AG09309 (cell line): ENCODE results near the gene IGF2BP3.
A peak's percentile ranks its signal among the peaks of the same experiment; 100 is the strongest.

Experiments used
- DNase-seq: peaks from one replicate; pipeline ENCODE4 v3.0.0-alpha.2; 2010; ENCODE audit warnings: low read depth
- H3K4me3 ChIP-seq: 2 replicates; pipeline ENCODE4 v1.5.1; 2011; ENCODE audit warnings: mild to moderate bottlenecking, low read depth, low read length, moderate library complexity; ENCODE audit not compliant: control insufficient read depth
- TF ChIP-seq, protein P1 (sequence below): IDR thresholded peaks from 2 replicates; pipeline ENCODE4 v1.5.1; 2011; ENCODE audit warnings: mild to moderate bottlenecking, low read depth, low read length, inconsistent platforms; ENCODE audit not compliant: insufficient read depth, control insufficient read depth; ENCODE audit errors: missing control alignments

IGF2BP3 gene

DNA sequence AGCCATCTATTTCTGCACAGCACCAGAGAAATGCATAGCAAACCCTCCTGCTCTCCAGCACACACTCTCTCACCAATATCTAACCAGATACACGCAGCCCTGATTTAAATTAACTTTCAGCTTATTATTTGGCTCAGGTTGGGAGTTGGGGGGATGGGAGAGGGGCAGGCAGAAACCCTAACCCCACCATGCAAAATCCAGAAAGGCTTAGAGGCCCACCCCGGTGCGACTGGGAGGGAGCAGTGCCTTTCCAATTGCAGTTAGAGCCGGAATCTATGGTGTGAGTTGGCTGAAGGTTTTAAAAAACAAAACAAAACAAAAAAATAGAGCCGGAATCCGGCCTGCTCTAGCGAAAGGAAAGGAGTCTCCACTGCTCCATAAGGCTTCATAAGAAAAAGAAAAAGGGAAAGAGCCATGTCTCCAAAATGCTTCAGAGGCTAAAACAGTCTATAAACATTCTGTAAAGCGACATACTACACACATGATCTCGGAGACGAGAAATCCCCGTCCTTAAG, 2.9 kb downstream of the IGF2BP3 start:
- TF ChIP-seq, protein P1, sequence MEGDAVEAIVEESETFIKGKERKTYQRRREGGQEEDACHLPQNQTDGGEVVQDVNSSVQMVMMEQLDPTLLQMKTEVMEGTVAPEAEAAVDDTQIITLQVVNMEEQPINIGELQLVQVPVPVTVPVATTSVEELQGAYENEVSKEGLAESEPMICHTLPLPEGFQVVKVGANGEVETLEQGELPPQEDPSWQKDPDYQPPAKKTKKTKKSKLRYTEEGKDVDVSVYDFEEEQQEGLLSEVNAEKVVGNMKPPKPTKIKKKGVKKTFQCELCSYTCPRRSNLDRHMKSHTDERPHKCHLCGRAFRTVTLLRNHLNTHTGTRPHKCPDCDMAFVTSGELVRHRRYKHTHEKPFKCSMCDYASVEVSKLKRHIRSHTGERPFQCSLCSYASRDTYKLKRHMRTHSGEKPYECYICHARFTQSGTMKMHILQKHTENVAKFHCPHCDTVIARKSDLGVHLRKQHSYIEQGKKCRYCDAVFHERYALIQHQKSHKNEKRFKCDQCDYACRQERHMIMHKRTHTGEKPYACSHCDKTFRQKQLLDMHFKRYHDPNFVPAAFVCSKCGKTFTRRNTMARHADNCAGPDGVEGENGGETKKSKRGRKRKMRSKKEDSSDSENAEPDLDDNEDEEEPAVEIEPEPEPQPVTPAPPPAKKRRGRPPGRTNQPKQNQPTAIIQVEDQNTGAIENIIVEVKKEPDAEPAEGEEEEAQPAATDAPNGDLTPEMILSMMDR = no peak
- DNase-seq = no peak

DNA sequence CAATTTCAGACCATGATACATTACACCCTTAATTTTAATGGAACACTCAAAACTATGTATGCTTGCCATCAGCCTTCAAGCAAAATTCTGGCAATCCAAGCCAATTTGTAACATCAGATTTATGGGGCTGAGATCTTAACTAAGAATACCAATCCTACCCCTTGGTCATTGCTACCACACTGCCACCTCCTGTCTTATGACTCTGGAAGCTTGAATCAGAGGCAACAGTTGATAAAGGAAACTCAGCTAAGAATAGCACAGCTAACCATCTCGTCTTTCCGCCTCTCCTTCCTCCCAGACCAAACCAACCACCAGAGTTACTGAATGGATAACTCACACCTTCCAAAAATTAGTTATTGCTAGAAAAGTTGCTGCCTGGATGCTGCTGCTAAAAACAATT, 7.4 kb downstream of the IGF2BP3 start:
- peak; percentile 29 for DNase-seq
- no peak overlapping the region for H3K4me3 ChIP-seq
- TF ChIP-seq, protein P1 = peak; percentile 65

More for the DNA sequence above, 2.9 kb downstream of the IGF2BP3 start:
- H3K4me3 ChIP-seq = peak overlapping the region; percentile 50

DNA sequence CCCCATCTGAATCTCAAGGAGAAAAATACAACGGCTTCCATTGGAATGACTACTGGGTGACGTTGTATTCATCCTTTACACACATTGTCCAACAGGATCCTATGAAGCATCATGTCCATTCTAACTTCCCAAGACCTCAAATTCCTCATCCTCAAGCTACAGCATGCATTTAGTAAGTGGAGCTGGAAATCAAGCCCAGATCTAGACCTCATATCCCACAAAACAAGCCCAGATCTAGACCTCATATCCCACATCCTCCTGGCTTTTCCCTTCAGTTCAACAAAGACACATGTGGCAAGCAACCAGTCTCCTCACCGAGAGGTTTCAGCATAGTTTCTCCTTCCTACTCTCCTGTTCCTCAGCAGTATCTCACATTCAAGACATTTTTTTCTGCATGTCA, 12.2 kb downstream of the IGF2BP3 start:
- no peak for DNase-seq
- H3K4me3 ChIP-seq = no peak overlapping the region
- TF ChIP-seq, protein P1 = no peak

DNA sequence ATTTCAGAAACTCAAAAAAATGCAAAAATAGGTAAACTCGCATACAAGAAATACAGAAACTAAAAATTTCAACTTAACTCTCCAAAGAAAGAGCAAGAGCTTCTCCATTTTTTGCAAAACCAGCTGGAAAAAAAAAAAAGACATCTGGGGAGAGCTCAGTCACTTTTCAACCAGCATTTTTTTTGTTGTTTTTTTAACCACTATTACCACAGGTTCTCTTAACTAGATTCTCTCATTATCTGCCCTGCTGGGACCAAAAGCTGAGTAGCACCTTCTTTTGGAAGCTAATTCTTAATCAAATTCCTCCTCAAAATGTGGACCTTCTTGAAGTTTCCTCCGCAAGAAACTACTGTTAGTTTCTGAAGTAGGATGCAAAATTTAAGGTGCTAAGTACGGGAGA, 14.2 kb downstream of the IGF2BP3 start:
- H3K4me3 ChIP-seq = no peak overlapping the region
- TF ChIP-seq, protein P1 = no peak
- DNase-seq = no peak

DNA sequence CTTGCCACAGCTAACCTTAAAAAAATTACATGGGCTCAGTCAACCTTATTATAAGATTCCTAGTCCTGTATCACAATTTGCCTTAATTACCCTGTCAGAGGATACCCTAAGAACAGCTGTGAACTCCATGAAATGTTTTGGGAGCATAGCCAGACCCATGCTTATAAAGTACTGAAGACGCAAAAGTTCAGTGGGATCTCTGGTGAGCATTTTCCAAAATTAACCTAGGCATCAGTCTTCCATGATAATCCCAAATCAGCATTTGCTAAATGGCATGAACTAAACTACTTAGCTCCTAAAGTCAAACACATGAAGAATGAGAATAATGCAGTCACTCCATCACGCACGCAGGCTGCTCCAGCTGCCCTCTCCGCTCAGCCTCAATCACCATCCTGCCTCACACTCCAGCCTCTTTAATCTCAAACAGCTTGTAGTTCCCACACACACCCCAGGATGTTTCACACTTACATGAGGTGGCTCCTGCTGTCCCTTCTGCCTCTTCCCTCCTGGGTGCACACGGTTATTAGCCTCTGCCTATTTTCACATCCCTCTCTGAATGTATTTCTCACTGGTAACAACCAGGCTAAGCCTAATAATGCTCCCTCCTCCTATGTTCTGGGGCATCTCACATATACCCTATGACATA, 15.3 kb downstream of the IGF2BP3 start:
- no peak for DNase-seq
- H3K4me3 ChIP-seq = no peak overlapping the region
- TF ChIP-seq, protein P1 = no peak

DNA sequence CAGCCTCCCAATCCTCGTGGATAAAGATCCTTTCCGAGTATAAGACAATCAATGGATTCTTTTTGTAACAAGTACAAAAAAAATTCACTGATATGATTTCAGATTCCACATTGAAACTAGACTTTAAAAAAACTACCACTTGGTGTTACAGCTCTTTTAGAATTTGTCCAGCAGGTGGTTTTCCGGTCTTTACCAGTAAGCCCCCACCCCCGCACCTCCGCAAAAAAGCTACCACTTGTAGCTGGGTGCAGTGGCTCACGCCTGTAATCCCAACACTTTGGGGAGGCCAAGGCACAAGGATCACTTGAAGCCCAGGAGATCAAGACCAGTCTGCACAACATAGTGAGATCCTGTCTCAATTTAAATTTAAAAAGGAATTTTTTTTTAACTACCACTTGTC, 19.8 kb downstream of the IGF2BP3 start:
- H3K4me3 ChIP-seq = no peak overlapping the region

More for the DNA sequence above, 19.8 kb downstream of the IGF2BP3 start:
- DNase-seq = no peak
- TF ChIP-seq, protein P1 = no peak
